OCI-LY7 (cell line): ENCODE results near the gene COL18A1. TPM values are rescaled to one million over a fixed set of nuclear protein-coding genes. Genes with fewer than 3 reads are reported as not detected.

Experiments used
- BruUV-seq: library from RNA; stranded (reverse); fragments of 400-500 nt; replicated peaks from 2 replicates; lab custom pipeline; 2021; lab: Mats Ljungman, UMichigan
- CTCF ChIA-PET: fragments of 300-600 bp; sonication (Branson Sonifier 250); formaldehyde crosslinking; loops from one replicate; lab custom pipeline; 2022; ENCODE audit warnings: antibody characterized with exemption; ENCODE audit not compliant: unreplicated experiment; lab: Charles Lee
- POLR2A ChIA-PET: fragments of 300-600 bp; sonication (Branson Sonifier 250); formaldehyde crosslinking; loops from one replicate; lab custom pipeline; 2022; ENCODE audit warnings: antibody characterized with exemption; lab: Charles Lee
- DNase-seq: peaks from one replicate; pipeline ENCODE4 v3.0.0-alpha.2; 2015; ENCODE audit warnings: low spot score
- H2AFZ ChIP-seq: fragments of 200-600 bp; sonication (generic), shearing (Covaris generic); 2 replicates; pipeline ENCODE4 v1.6.1; 2014; ENCODE audit warnings: mild to moderate bottlenecking, antibody characterized with exemption, low read length, moderate library complexity
- H3K27ac ChIP-seq: fragments of 200-600 bp; sonication (generic); 2 replicates; pipeline ENCODE4 v1.5.1; 2014; ENCODE audit warnings: mixed run types, low read depth, mild to moderate bottlenecking, moderate library complexity, low read length, inconsistent platforms; ENCODE audit not compliant: poor library complexity, severe bottlenecking
- H3K36me3 ChIP-seq: fragments of 200-600 bp; sonication (generic); 2 replicates; pipeline ENCODE4 v1.6.1; 2014; ENCODE audit warnings: mild to moderate bottlenecking, antibody characterized with exemption, low read length, moderate library complexity, mixed read lengths; ENCODE audit not compliant: insufficient read depth
- H3K4me1 ChIP-seq: fragments of 200-600 bp; sonication (generic); 2 replicates; pipeline ENCODE4 v1.5.1; 2014; ENCODE audit warnings: mild to moderate bottlenecking, low read length; ENCODE audit not compliant: insufficient read depth, poor library complexity, severe bottlenecking
- H3K4me2 ChIP-seq: fragments of 200-600 bp; sonication (generic); 2 replicates; pipeline ENCODE4 v1.6.1; 2014; ENCODE audit warnings: mild to moderate bottlenecking, low read length
- H3K4me3 ChIP-seq: fragments of 200-600 bp; sonication (generic); 2 replicates; pipeline ENCODE4 v1.5.1; 2014; ENCODE audit warnings: mild to moderate bottlenecking, low read depth, low read length; ENCODE audit not compliant: poor library complexity, severe bottlenecking
- H3K79me2 ChIP-seq: fragments of 200-600 bp; sonication (generic); 2 replicates; pipeline ENCODE4 v1.6.1; 2016; ENCODE audit warnings: low read depth, mild to moderate bottlenecking, low read length, moderate library complexity, mixed read lengths; ENCODE audit not compliant: insufficient read depth
- H3K9me2 ChIP-seq: fragments of 200-600 bp; sonication (generic); 2 replicates; pipeline ENCODE4 v1.6.1; 2016; ENCODE audit warnings: mild to moderate bottlenecking, low read length, mixed read lengths; ENCODE audit not compliant: insufficient read depth
- H3K9me3 ChIP-seq: fragments of 200-600 bp; sonication (generic); 2 replicates; pipeline ENCODE4 v1.6.1; 2014; ENCODE audit warnings: mild to moderate bottlenecking, mixed run types, low read length, mixed read lengths
- H4K20me1 ChIP-seq: fragments of 200-600 bp; sonication (generic); 2 replicates; pipeline ENCODE4 v1.6.1; 2014; ENCODE audit warnings: mild to moderate bottlenecking, antibody characterized with exemption, low read length, moderate library complexity, mixed read lengths; ENCODE audit not compliant: insufficient read depth
- CTCF ChIP-seq: fragments of 200-600 bp; sonication (generic); conservative IDR thresholded peaks from 2 replicates; pipeline ENCODE4 v1.5.1; 2014; ENCODE audit warnings: mild to moderate bottlenecking, antibody characterized with exemption, low read length, moderate library complexity, mixed read lengths
- EZH2phosphoT487 ChIP-seq: fragments of 200-600 bp; sonication (generic); IDR thresholded peaks from 2 replicates; pipeline ENCODE4 v1.6.1; 2018; ENCODE audit warnings: low read depth, borderline replicate concordance, mild to moderate bottlenecking, mixed run types, antibody characterized with exemption, low read length, moderate library complexity, mixed read lengths
- intact Hi-C: fragments of 100-400 bp; cut with micrococcal nuclease; formaldehyde crosslinking; loops from one replicate; pipeline ENCODE4 v1.10.0; 2022; ENCODE audit not compliant: unreplicated experiment
- total RNA-seq, 2 experiments: library from RNA; depleted of rRNA in 1 of 2; stranded (reverse); fragments of >200 nt in 1 of 2; shearing (Covaris generic) in 1 of 2; gene quantifications; 2 replicates each; pipeline ENCODE4 v1.2.3, GENCODE V29; 2014 to 2022

Gene COL18A1
- total RNA-seq, 2 experiments from 2014 or later: 0.23 to 7.4 TPM

GRCh38 chr21:45484318-45484717 lies 79.4 kb downstream of the COL18A1 start:
- ChIA-PET CTCF (no interaction called here), POLR2A (no interaction called here)
- Histone ChIP-seq H3K4me1 (no peaks in the 10 kb centered on the region), H4K20me1 (no peaks in the 10 kb centered on the region), H3K9me3 (no peaks in the 10 kb centered on the region), H3K4me2 (no peak overlapping the region), H3K36me3 (no peaks in the 10 kb centered on the region), H2AFZ (no peak overlapping the region), H3K27ac (no peak overlapping the region), H3K4me3 (no peak overlapping the region), H3K79me2 (no peaks in the 10 kb centered on the region), H3K9me2 (no peaks in the 10 kb centered on the region)
- intact Hi-C loops: no loop called here
- no TSS peak for BruUV-seq
- DNase-seq: no peak
- no peak for TF ChIP-seq EZH2phosphoT487
- no peak for TF ChIP-seq CTCF

GRCh38 chr21:45485686-45486442 lies 80.9 kb downstream of the COL18A1 start:
- no peak overlapping the region for H2AFZ ChIP-seq
- no peaks in the 10 kb centered on the region for H4K20me1 ChIP-seq
- CTCF ChIA-PET: no interaction called here
- DNase-seq: no peak
- H3K4me3 ChIP-seq: no peak overlapping the region
- no TSS peak for BruUV-seq
- H3K36me3 ChIP-seq: no peaks in the 10 kb centered on the region
- H3K9me3 ChIP-seq: no peaks in the 10 kb centered on the region
- TF ChIP-seq CTCF (no peak), EZH2phosphoT487 (no peak)
- intact Hi-C loops: no loop called here
- POLR2A ChIA-PET: no interaction called here
- no peaks in the 10 kb centered on the region for H3K4me1 ChIP-seq
- H3K9me2 ChIP-seq: no peaks in the 10 kb centered on the region
- no peak overlapping the region for H3K27ac ChIP-seq
- H3K4me2 ChIP-seq: no peak overlapping the region
- no peaks in the 10 kb centered on the region for H3K79me2 ChIP-seq

GRCh38 chr21:45486443-45487160 lies 81.6 kb downstream of the COL18A1 start:
- H3K4me1 ChIP-seq: no peaks in the 10 kb centered on the region
- H3K79me2 ChIP-seq: no peaks in the 10 kb centered on the region
- H3K4me2 ChIP-seq: no peak overlapping the region
- H2AFZ ChIP-seq: no peak overlapping the region
- no peak overlapping the region for H3K4me3 ChIP-seq
- DNase-seq: no peak
- H3K9me3 ChIP-seq: no peaks in the 10 kb centered on the region
- no peaks in the 10 kb centered on the region for H3K9me2 ChIP-seq
- no peaks in the 10 kb centered on the region for H3K36me3 ChIP-seq
- BruUV-seq: no TSS peak
- intact Hi-C loops: no loop called here
- no peaks in the 10 kb centered on the region for H4K20me1 ChIP-seq
- TF ChIP-seq CTCF (no peak), EZH2phosphoT487 (no peak)
- ChIA-PET CTCF (no interaction called here), POLR2A (no interaction called here)
- H3K27ac ChIP-seq: no peak overlapping the region
